GM10248 (cell line): ENCODE results near the gene SH3PXD2B.

Source experiments
- CTCF ChIA-PET: fragments of 300-600 bp; sonication (Branson Sonifier 250); formaldehyde crosslinking; extraction: SDS; loops from one replicate; lab custom pipeline; 2021; ENCODE audit warnings: antibody characterized with exemption; lab: Yijun Ruan, JAX
- POLR2A ChIA-PET: fragments of 350-650 bp; sonication (Branson Sonifier 250); formaldehyde crosslinking; extraction: SDS; loops from one replicate; lab custom pipeline; 2020; ENCODE audit warnings: antibody characterized with exemption; lab: Yijun Ruan, JAX
- DNase-seq: peaks from one replicate; pipeline ENCODE4 v3.0.0; 2012; ENCODE audit errors: extremely low spot score
- TF ChIP-seq, protein P1 (sequence below): IDR thresholded peaks from 2 replicates; pipeline ENCODE4 v1.5.1; 2012; ENCODE audit warnings: mild to moderate bottlenecking, low read depth; ENCODE audit errors: extremely low read depth, missing control alignments, control extremely low read depth

SH3PXD2B gene

GRCh38 chr5:172454358-172455086, at the start of gene SH3PXD2B:
Gene SH3PXD2B, minus strand, starts transcription at chr5:172454525. Its CDS starts 173 bp downstream, at chr5:172454352.
- POLR2A ChIA-PET = no interaction called here
- DNase-seq = peak; percentile 65
- TF ChIP-seq, protein P1, sequence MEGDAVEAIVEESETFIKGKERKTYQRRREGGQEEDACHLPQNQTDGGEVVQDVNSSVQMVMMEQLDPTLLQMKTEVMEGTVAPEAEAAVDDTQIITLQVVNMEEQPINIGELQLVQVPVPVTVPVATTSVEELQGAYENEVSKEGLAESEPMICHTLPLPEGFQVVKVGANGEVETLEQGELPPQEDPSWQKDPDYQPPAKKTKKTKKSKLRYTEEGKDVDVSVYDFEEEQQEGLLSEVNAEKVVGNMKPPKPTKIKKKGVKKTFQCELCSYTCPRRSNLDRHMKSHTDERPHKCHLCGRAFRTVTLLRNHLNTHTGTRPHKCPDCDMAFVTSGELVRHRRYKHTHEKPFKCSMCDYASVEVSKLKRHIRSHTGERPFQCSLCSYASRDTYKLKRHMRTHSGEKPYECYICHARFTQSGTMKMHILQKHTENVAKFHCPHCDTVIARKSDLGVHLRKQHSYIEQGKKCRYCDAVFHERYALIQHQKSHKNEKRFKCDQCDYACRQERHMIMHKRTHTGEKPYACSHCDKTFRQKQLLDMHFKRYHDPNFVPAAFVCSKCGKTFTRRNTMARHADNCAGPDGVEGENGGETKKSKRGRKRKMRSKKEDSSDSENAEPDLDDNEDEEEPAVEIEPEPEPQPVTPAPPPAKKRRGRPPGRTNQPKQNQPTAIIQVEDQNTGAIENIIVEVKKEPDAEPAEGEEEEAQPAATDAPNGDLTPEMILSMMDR = no peak
- CTCF ChIA-PET = no interaction called here

- no peak for DNase-seq
- POLR2A ChIA-PET = no interaction called here
- TF ChIP-seq, protein P1 = no peak
- CTCF ChIA-PET = no interaction called here
Measured at GRCh38 chr5:172502969-172503368, 48.6 kb upstream of the SH3PXD2B start.

- TF ChIP-seq, protein P1 = no peak
- CTCF ChIA-PET = no interaction called here
- DNase-seq = no peak
- POLR2A ChIA-PET = no interaction called here
Measured at GRCh38 chr5:172502410-172502809, 48.1 kb upstream of the SH3PXD2B start.

DNA sequence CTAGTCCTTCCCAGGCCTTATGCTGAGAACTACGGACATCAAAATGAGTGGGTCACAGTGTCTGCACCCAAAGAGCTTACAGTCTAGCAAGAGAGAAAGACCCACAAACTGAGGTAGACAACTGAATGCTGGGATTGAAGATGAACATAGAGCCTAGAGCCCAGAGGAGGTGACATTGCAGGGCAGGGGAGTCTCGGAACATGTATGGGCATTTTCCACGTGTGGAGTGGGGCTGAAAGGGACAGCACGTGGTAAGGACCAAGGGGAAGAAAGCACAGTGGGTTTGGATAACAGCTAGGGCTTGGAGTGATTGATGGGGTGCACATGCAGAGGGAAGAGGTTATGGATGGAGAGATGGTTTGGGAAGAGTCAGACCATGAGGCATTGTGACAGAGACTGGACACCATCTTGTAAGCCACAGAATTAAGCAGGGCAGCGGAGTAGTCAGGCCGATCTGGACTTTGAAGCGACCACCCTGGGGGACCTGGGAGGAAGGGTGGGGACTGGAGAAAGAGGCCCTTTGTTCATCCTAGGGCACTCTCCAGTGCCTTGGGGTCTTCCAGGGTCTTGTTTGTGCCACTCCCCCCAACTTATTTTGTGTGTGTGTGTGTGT, 47.5 kb upstream of the SH3PXD2B start:
- TF ChIP-seq, protein P1 = no peak
- CTCF ChIA-PET = interaction anchor here (1.5 kb wide), 2 partner anchors 9 to 195 kb away, joined by 4 to 5 read pairs; no protein-coding TSS in a partner anchor
- DNase-seq = no peak
- POLR2A ChIA-PET = no interaction called here

DNA sequence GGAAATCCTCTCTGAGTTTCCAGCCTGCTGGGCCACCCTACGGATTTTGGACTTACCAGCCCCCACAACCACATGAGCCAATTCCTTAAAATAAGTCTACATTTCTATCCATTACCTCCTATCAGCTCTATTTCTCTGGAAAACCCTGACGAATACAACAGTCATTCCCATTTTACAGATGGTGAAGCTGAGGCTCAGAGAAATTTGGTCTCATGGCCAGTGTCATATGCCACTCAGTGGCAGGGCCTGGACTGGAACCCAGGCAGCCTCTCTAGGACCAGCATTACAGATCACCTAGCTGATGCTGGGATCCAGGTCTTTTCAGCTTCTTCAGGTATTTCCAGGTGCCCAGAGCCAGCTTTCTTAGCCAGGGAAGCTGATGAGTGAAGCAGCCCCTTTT, 45.0 kb upstream of the SH3PXD2B start:
- ChIA-PET POLR2A (no interaction called here), CTCF (no interaction called here)
- DNase-seq = peak; percentile 3
- TF ChIP-seq, protein P1 = no peak

GRCh38 chr5:172498431-172499129, 44.3 kb upstream of the SH3PXD2B start:
- ChIA-PET CTCF (no interaction called here), POLR2A (no interaction called here)
- TF ChIP-seq, protein P1 = no peak
- peak; percentile 1 for DNase-seq
